Stimulated activated CD4-positive, alpha-beta T cell treated with anti-CD3 and anti-CD28 coated beads, Interleukin-1b, Interleukin-23, amount 100 ng/mL, for 48 hours (primary cell): ENCODE measurements around the gene ADGRF1.
"Not testable (repeated sequence)": the region's sequence is repeated elsewhere in the genome, so short reads cannot be mapped to it uniquely, and the experiment has no call there.

Experiments
- DNase-seq: peaks from one replicate; pipeline ENCODE4 v3.0.0-alpha.2; 2020

Gene ADGRF1

DNA sequence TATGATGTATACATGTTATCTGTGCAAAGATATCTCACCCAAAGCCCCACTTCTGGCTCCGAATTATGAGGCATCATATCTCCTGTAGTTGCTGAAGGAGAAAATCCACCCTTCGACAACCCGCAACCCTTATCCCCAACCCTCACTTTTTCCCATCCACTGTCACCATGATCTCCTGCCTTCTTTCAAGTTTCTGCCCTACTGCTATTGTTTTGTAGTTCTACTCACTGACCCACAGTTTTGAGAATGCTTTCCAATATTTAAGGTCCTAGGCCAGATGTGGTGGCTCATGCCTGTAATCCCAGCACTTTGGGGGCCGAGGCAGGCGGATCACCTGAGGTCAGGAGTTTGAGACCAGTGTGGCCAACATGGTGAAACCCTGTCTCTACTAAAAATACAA, 22.2 kb downstream of the ADGRF1 start:
- no peak for DNase-seq

DNA sequence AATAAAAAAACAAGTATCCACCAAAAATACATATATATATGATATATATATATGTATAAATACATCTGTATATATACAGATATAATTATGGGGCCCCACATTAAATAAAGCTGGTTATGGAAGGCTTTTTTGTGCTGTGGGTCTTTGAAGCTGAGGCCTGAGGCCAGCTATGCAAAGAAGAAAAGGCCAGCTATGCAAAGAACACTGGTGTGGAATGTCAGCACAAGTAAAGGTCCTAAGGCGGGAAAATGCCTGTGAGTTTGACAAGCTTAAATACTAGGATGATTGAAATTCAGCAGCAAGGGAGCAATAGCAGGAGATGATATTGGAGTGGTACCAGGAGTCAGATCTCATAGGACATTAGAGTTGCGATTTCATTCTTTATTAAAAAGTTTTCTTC, 25.2 kb downstream of the ADGRF1 start:
- DNase-seq = no peak

- no peak for DNase-seq
Observed at GRCh38 chr6:47016261-47016660, 25.9 kb downstream of the ADGRF1 start.

- DNase-seq = no peak
Observed at GRCh38 chr6:47014401-47014800, 27.7 kb downstream of the ADGRF1 start.

DNA sequence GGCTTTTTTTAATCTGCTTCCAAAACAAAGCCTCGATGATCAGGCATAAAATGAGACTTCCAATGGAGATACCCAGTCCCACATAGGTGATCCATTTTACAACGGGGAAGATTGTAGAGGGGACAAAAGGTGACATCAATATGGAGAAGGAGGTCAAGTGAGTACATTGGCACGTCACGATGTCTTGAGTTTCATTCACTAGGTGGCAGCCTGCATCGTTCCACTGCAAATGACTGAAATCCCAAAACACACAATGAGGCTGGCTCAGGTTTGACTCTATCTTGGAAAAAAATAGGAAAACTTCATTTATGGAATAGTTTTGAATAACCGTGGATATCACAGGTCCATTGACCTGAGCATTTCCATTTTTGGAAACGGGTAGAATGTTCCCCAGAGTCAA, 32.5 kb downstream of the ADGRF1 start:
- DNase-seq = no peak

GRCh38 chr6:47008397-47008763, 33.8 kb downstream of the ADGRF1 start:
- no peak for DNase-seq

DNA sequence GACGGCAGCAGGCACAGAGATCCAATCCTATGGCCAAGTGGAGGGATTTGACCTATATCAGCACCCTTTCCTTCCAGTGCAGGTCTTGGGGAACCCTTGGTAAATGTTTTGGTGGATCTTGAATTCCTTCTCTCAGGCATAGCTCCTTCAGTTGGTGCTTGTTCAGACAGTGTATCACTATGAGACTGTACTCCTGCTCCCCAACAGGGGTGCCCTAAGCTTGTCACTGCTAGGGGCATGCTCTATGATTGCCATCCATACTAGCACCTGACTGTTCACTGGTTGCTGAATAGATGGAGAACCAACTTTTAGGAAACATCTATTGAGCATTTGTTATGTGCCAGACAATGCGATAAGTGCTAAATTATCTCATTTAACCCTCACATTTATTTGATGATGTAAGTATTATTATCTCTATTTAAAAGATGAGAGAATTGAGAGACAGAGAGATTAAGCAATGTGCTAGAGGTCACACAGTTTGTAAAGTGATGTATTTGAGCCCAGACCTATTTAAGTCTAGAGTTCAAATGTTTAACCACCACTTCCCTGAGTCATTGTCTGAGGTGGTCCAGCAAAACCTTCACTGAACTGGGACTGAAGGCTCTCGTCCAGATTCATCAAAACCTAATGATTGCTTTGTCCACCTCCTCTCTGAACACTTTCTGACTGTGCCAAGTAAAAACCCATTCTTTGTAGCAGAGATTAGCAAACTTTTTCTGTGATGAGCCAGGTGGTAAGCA, 34.3 kb downstream of the ADGRF1 start:
- no peak for DNase-seq

- no peak for DNase-seq
Observed at GRCh38 chr6:47005486-47005885, 36.6 kb downstream of the ADGRF1 start.

- no peak for DNase-seq
Observed at GRCh38 chr6:47004463-47004862, 37.7 kb downstream of the ADGRF1 start.

GRCh38 chr6:47000842-47001241, 41.3 kb downstream of the ADGRF1 start:
- DNase-seq = no peak

- no peak for DNase-seq
Observed at GRCh38 chr6:46998436-46999017, 43.6 kb downstream of the ADGRF1 start.

DNA sequence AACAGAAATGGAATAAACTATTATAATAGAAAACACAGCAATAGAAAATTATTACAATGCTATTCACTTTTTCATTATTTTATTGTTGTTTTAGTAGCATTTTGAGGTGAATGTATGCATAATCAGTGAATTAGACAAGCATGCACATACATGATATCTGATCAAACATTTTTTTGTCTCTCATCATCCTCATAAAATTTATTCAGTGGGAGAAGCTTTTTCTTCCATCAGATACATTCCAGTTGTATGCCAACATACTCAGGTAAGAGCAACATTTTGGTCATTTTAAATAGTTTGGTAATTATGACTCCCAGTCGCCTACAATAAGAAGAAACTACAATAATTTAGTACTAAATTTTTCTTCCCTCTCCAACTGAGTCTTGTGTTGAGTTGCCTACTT, 44.5 kb downstream of the ADGRF1 start:
- no peak for DNase-seq

DNA sequence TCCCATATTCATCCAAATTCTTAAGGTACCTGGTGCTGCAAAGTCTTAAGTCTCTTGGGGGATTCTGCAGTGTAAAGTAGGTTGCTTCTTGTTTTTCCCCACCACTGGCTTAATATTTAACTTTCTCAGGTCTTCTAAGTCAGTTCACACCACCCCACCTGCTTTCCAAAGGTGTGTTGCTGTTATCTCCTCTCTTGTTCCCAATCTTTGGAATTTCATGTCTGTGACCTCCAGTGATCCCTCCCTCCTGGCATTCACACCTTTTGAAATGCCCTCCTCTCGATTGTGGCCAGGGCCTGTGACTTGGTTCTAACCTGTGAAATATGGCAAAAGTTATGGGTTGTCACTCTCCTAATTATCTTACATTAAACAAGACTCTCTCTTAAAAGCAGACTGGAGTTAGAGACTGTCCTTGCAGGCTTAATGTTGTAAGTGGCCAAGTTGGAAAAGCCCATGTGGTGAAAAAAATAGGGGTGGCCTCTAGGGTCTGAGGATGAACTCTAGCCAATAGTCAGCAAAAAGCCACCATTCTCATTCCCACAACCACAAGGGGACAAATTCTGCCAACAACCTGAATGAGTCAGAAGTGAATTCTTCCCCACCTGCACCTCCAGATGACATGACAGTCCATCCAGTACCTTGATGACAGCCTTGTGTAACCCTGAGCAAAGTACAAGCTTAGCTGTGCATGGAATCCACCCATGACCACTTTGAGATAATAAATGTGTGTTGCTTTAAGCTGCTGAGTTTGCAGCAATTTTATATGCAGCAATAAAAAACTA, 45.1 kb downstream of the ADGRF1 start:
- no peak for DNase-seq

DNA sequence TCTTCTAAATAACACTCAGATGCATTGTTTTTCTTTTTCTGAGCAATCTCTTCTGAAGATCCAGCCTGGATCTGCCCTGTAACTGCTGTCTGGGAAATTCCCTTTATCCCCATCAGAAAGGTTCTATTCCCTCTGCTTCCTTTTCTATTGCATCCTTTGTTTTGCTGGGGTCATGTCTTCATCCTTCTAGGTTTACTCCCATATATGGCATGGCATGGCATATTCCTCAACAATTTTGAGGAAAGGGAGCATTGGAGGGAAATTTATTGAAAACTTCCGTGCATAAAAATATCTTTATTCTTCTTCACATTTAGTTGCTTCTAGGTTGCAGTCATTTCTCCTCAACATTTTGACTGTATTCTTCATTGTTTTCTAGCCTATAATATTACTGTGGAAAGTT, 47.2 kb downstream of the ADGRF1 start:
- DNase-seq = no peak

DNA sequence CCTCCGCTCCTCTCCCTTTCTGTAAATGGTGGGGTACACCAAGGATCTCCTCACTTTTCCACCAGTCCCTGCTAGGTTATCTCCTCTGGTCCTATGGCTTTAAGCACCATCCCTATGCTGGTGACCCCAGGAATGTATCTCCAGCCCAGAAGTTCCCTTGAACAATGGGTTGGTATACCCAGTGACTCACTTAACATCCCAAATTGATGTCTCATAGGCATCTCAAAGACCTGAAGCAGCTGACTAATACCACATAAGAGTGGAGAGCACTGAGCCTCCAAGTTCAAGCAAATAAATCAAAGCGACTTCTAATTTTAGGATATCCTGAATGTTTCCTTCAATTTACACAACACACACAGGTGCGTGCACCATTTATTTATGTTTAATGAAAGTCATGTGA, 48.3 kb downstream of the ADGRF1 start:
- DNase-seq = no peak

DNA sequence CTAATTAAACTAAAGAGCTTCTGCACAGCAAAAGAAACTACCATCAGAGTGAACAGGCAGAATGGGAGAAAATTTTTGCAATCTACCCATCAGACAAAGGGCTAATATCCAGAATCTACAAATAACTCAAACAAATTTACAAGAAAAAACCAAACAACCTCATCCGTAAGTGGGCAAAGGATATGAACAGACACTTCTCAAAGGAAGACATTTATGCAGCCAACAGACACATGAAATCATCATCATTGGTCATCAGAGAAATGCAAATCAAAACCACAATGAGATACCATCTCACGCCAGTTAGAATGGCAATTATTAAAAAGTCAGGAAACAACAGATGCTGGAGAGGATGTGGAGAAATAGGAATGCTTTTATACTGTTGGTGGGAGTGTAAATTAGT, 49.7 kb downstream of the ADGRF1 start:
- DNase-seq = not testable (repeated sequence)

GRCh38 chr6:46990818-46991510, 51.2 kb downstream of the ADGRF1 start:
- not testable (repeated sequence) for DNase-seq

DNA sequence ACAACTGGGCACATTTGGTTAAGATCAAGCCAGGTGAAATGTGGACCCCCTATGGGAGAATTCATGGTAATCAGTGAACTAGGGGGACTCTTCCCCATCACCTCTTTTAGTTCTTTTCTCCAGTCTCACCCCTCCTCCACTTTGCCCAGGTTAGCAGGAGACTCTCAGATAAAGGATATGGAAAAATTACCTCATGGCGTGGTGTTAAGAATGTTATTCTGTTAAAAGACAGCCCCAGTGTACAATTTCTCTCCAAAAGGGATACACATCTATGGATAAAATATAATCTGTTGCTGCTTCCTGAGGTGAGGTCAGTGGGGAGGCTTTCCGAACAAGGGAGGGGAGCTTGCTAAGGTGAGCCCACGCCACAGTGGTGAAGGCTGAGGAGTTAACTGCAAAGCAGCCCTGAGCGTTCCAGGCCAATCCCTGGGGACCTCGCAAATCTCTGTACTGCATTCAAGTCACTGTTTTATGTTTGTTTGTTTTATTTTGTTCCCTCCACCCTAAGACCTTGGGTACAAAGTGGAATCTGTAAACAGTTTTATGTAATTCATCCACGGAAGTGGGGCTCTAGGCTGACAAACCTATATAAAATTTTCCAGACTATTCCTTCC, 52.0 kb downstream of the ADGRF1 start:
- no peak for DNase-seq

DNA sequence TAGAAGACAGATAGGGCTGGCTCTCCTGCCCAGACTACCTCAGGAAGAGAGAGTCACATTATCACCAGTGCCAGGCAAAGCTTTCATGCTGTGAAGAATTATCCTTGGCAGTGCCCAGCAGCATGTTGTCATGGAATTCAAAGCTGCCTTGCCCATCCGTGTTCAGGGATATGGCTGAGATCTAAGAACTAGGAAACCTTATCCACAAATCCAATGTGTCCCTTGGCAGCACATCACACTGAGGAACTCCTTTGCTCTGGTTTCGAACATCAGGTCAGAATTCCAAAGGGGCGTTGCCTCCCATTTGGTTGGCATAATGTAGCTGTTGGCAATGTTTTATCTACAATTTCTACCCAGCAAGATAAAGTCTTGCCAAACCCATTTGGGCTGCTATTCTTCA, 52.7 kb downstream of the ADGRF1 start:
- DNase-seq = no peak

- DNase-seq = no peak
Observed at GRCh38 chr6:46985943-46986342, 56.2 kb downstream of the ADGRF1 start.

DNA sequence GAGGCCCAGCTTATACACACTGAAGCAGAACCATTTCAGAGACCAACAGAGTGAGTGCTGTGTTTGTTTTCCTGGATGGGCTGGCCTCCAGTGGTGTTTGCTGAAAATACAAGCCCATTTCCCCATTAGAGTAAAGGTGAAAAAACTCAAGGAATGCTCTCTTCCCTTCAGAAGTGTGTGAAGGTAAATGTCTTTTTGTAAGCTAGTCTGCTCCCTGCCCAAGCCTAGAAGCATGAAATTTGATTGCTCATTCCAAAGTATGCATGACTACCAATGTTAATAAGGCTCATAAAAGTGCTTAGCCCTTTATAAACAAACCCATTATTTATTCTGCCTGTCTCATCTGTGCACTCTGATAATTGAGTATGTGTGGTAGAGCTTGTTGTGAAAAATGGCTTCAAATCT, 59.1 kb downstream of the ADGRF1 start:
- no peak for DNase-seq

GRCh38 chr6:46979206-46979605, 62.9 kb downstream of the ADGRF1 start:
- DNase-seq = no peak

DNA sequence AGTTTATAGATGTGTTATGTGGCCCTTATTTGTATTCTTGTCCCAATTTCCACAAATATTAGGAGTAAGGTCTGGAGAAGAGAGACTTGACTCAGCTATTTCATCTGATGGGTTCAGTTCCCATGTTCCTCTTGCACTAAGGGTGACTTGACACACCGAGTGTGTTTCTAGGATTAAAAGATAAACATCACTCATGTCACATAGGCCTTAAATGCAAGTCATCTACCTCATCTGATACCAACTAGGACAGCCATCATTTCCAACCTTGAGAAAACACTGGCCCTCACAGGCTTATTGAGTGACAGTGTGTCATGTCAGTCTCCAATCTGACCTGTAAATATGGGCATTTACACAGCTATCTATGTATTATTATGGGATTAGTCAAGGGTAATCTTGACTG, 67.3 kb downstream of the ADGRF1 start:
- DNase-seq = no peak
